HG03139 (cell line): ENCODE results near the gene TMEM95.
"Not testable (repeated sequence)": the region's sequence is repeated elsewhere in the genome, so short reads cannot be mapped to it uniquely, and the experiment has no call there.

Experiments used
- ATAC-seq: cut with Tn5 transposase; IDR thresholded peaks from one replicate; pipeline ENCODE4 v1.9.1; 2021; ENCODE audit not compliant: unreplicated experiment

TMEM95 gene

GRCh38 chr17:7323731-7324437, 31.1 kb upstream of the TMEM95 start:
- no peak for ATAC-seq

DNA sequence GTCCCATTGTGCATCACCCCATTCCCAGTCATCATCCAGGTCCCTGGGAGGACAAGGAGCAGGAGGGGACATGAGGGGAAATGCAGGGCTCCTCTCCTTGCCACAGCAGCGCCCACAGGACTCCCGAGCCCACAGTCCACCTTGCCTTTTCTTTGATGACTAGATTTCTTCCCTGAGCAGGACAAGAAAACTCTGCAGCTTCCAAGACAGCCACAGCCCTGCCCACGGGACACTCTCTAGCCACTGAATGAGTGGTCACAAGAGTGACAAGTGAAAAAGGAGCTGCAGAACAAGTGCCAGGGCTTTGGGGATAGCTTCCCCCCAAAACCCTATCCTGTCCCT, 30.5 kb upstream of the TMEM95 start:
- ATAC-seq: no peak

DNA sequence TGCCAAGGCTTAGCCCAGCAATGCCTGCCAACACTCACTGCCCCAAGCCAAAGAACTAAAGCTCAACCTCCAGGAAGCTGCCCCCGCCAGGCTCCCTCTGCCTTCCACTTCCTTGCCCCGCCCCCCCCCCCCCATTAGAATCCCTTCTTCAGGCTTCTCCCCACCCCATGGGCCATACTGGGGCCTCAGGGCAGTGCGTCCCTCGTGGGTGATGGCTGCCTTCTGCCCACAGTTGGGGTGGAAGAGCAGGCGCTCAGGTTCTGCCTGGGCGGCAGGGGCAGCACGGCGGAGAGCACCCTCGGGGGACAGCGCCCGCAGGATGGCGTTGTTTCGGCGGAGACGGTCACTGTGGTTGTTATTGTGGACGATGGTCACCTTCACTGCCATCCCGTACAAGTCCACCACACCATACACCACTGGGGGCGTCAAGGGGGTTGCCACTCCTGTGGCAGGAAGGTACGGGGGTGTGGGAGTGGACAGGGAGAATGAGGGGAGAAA, 29.9 kb upstream of the TMEM95 start:
- no peak for ATAC-seq

- no peak for ATAC-seq
Observed at GRCh38 chr17:7326186-7326585, 28.8 kb upstream of the TMEM95 start.

DNA sequence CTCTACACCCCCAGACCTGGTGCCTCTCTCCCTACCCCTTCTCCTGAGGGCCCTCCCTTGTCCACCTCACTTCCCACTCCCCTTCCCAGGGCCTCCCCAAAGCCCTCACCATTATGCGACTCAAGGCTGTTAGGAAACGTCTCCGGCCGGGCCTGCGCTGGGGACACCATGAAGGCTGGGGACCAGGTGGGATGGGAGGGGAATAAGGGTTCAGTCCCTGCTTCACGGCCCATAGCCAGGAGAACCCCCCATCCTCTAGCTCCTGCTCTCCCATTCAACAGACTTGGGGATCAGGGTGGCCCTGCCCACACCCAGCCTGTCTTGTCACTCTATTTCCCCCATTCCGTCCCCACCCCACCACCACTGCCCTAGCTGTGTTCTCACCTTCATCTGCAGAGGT, 27.9 kb upstream of the TMEM95 start:
- no peak for ATAC-seq

DNA sequence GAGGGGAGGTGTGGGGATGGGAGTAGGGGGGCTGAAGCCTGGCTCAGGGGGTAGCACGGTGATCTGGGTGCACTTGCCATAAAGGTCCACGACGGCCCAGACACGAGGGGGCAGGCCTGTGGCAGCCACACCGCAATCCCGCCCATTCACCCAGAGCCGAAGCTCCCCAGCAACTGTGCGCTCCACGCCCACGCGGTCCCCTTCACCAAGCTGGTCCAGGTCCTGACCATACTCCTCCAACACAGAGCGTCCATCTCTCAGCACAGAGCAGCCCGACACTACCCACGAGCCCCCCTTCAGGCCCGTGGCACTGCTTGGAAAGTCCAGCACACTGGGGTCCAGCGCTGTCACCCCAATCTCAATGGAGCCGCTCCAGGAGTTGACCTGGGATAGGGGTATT, 27.5 kb upstream of the TMEM95 start:
- no peak for ATAC-seq

GRCh38 chr17:7328009-7328408, 26.9 kb upstream of the TMEM95 start:
- ATAC-seq: no peak

- ATAC-seq: peak; percentile 13
Observed at GRCh38 chr17:7328840-7329373, 26.0 kb upstream of the TMEM95 start, which contains the start of gene NEURL4. TSS of gene NEURL4 (minus strand) at chr17:7329335. CDS start at chr17:7329312, 23 bp downstream.

DNA sequence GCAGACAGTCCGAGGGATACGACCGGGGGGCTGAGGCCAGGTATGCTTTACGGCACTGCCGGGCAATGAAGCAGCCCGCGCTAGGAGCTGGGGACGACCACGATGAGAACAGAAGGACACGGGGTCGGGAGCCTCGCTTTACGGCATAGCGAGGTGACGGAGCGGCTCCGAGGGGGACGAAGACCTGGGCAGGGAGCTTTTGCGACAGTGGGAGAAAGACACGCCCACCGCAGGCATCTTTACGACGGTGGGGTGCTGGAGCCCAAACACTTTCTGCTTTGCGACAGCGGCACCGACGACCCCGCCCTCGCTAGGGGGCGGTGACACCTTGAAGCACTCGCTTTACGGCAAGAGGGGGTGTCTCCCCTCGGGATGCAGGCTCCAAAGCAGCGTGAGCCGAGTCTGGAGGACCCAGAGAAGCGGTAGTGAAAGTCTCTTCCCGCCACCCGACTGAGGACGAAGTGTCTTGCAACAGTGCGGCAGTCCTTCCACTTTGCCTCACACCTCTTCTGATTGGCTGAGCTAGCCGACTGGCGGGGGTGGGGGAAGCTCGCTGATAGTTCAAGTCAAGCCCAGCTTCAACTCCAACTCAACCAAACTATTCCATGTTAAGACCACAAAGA, 25.5 kb upstream of the TMEM95 start:
- ATAC-seq: peak; percentile 47

DNA sequence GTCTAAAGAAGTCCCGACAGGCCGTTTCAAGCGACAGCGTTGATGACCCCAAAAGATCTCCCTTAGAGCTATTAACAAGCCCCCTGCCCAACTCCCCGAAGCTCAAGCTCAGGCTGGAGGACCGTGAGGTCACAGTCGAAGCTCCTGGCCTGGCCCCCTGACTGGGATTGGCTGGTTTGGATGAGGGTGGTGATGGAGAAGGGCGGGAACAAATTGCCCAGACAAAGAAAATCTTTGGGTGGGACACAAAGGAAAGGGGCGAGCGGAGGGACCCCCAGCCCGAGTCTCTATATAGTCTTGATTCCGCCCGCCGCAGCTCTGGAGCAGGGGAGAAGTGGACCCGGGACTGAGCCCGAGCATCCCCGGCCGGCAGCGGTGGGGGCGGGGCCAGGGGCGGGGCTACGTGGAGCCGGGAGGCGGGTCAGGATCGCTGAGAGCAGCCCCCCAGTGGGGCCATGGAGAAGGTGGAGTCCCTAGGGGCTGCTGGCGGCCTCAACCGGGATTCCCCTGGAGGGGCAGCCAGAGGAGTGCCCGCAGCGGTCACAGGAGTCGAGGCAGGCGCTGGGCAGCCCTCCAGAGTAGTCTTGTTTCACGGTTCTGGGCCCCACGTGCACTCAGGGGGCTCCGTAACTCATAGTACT, 24.8 kb upstream of the TMEM95 start:
- peak; percentile 33 for ATAC-seq

DNA sequence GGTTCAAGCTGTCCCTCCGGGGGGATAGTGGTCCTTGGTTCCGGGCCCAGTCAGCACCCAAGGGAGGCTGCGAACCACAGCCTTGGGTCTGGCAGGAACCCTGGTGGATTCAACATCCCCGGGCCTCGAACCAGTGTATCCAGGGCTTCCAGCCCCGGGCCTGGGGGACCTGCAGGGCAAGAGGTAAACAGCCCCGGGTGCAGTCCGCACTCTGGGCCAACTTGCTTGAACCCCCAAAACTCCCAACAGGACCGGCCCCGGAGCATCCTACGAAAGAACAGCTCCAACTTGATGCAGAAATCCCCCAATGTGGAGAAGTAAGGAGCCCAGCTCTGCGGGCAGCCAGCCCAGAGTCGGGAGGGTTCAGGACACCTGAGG, 24.3 kb upstream of the TMEM95 start:
- no peak for ATAC-seq

GRCh38 chr17:7332111-7332510, 22.8 kb upstream of the TMEM95 start:
- ATAC-seq: no peak

DNA sequence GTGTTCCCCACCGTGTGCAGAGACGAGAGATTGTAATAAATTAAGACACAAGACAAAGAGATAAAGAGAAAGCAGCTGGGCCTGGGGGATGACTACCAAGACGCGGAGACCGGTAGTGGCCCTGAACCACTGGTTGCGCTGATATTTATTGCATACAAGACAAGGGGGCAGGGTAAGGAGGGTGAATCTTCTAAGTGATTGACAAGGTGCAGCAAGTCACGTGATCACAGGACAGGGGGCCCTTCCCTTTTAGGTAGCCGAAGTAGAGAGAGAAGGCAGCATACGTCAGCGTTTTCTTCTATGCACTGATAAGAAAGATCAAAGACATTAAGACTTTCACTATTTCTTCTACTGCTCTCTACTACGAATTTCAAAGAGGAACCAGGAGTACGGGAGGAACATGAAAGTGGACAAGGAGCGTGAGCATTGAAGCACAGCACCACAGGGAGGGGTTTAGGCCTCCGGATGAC, 22.3 kb upstream of the TMEM95 start:
- not testable (repeated sequence) for ATAC-seq

DNA sequence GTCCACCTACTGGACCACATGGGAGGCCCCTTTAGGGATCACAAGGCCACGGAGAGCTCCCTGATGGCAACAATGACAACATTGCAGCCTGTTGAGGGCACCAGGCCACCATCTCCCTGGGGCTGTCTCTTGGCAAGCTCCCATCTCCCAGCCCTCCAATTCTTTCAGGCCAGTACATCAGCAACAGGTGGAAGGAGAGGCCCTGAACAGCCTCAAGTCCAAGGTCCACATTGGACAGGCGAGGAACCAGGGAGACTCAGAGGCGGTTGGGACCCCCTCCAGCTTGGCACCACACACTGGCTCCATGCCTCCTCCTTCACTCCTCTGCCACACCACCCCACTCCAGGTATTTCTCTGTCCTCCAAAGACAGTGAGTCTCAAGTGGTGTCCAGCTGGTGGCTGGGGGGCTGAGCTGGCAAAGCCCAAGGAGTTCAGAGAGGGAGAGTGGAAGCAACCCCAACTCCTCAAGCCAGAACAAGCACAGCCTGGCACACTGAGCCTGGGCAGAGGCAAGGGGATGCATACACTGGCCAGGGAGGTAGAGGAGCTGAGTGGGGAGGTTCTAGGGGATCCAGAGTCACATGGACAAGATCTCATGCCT, 19.9 kb upstream of the TMEM95 start:
- no peak for ATAC-seq

DNA sequence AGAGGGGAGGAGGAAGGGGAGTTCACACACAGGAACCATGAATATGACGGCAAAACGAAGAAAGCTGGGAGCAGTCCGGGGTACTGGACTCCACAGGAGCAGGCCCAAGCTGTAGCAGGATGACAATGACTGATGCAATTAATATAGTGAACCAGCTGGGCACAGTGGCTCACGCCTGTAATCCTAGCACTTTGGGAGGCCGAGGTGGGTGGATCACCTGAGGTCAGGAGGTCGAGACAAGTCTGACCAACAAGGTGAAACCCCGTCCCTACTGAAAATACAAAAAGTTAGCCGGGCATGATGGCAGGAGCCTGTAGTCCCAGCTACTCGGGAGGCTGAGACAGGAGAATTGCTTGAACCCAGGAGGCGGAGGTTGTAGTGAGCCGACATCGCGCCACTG, 19.2 kb upstream of the TMEM95 start:
- not testable (repeated sequence) for ATAC-seq

DNA sequence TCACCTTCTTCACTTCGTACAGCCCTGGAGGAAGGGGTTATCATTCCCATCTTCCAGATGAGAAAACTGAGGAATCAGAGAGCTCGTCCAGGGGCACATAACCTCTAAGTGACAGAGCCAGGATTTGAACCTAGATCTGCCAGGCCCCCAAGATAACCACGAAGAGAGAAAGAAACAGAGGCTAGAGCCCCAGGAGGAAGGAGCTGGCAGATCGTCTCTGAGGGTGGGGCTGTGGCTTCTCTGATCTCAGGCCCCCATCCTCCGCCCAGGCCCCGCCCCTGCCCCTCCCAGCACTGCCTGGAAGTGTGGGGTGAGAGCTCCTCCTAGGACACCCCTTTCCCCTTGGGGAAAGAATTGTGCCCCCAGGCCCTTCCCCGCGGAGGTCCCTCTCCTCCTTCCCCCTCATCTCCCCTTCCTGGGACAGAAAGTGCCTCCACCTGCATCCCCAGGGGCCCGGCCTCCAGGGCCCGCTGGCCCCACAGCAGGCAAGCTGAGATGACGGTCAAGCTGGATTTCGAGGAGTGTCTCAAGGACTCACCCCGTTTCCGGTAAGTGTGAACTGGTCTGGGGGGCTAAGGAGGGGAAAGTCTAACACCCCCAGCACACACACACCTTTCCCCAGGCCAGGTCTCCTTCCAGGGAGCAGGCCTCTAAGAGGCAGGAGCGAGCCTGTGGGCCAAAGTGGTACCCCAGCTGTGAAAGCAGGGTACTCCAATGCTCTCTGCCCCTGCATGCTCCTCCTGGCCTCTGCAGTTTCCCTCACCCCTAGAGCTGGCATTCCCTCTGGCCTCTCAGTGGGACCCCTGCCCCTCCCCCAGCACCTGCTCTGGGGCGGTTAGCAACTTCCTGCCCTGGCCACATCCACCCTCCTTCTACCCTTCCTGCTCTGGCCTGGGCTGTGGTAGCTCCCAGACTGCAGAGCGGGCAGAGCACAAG, 18.4 kb upstream of the TMEM95 start, which contains the start of gene ACAP1:
TSS of gene ACAP1 (plus strand) at position 290 of the 936 bp plus-strand sequence. CDS start at position 496, 206 bp downstream.
- ATAC-seq: no peak

- ATAC-seq: not testable (repeated sequence)
Observed at GRCh38 chr17:7337600-7337999, 17.4 kb upstream of the TMEM95 start.

- no peak for ATAC-seq
Observed at GRCh38 chr17:7340179-7340578, 14.8 kb upstream of the TMEM95 start.

DNA sequence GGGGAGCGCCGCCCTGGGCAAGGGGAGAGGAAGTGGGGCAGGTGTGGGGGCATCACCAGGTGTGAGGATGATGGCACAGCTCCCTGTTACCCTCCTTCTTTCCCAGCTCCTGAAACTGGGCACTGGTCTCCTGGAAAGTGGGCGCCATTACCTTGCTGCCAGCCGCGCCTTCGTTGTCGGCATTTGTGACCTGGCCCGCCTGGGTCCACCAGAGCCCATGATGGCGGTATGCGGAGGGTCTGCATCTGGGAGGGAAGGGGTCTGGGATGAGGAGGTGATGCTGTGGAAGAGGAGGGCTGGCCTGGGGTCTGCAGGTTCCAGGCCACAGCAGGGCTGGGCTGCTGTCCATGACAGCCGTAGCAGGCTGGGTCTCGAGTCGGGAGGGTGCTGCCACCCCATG, 13.1 kb upstream of the TMEM95 start:
- ATAC-seq: no peak

- ATAC-seq: no peak
Observed at GRCh38 chr17:7343250-7343649, 11.7 kb upstream of the TMEM95 start.
